ENCODE results near the gene PTGES.
A peak's percentile ranks its signal among the peaks of the same experiment; 100 is the strongest.

PTGES gene

GRCh38 chr9:129731477-129732085 is 21.3 kb downstream of the PTGES start:
- TF ChIP-seq POLR2AphosphoS5 (IDR thresholded peaks at IDR 0.05; ENCODE audit: low read depth, low read length): no peak
- no peak for TF ChIP-seq FOXP2 (optimal IDR thresholded peaks at IDR 0.05; ENCODE audit: borderline replicate concordance, extremely low read depth, extremely low read length, insufficient read depth)
- TF ChIP-seq, protein P1, sequence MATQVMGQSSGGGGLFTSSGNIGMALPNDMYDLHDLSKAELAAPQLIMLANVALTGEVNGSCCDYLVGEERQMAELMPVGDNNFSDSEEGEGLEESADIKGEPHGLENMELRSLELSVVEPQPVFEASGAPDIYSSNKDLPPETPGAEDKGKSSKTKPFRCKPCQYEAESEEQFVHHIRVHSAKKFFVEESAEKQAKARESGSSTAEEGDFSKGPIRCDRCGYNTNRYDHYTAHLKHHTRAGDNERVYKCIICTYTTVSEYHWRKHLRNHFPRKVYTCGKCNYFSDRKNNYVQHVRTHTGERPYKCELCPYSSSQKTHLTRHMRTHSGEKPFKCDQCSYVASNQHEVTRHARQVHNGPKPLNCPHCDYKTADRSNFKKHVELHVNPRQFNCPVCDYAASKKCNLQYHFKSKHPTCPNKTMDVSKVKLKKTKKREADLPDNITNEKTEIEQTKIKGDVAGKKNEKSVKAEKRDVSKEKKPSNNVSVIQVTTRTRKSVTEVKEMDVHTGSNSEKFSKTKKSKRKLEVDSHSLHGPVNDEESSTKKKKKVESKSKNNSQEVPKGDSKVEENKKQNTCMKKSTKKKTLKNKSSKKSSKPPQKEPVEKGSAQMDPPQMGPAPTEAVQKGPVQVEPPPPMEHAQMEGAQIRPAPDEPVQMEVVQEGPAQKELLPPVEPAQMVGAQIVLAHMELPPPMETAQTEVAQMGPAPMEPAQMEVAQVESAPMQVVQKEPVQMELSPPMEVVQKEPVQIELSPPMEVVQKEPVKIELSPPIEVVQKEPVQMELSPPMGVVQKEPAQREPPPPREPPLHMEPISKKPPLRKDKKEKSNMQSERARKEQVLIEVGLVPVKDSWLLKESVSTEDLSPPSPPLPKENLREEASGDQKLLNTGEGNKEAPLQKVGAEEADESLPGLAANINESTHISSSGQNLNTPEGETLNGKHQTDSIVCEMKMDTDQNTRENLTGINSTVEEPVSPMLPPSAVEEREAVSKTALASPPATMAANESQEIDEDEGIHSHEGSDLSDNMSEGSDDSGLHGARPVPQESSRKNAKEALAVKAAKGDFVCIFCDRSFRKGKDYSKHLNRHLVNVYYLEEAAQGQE (IDR thresholded peaks at IDR 0.05; ENCODE audit: insufficient read depth in 1 of 2, low read depth in 2 of 2, low read length in 2 of 2): no peak
- TF ChIP-seq TAF1 (IDR thresholded peaks at IDR 0.05; ENCODE audit: borderline replicate concordance, insufficient read depth, low read length): no peak
- TF ChIP-seq SIN3A (IDR thresholded peaks at IDR 0.05; ENCODE audit: borderline replicate concordance, insufficient read depth, low read length): no peak

- TF ChIP-seq, protein P1 (IDR thresholded peaks at IDR 0.05; ENCODE audit: insufficient read depth in 1 of 2, low read depth in 2 of 2, low read length in 2 of 2): no peak
- TF ChIP-seq SIN3A (IDR thresholded peaks at IDR 0.05; ENCODE audit: borderline replicate concordance, insufficient read depth, low read length): no peak
- no peak for TF ChIP-seq TAF1 (IDR thresholded peaks at IDR 0.05; ENCODE audit: borderline replicate concordance, insufficient read depth, low read length)
- TF ChIP-seq FOXP2 (optimal IDR thresholded peaks at IDR 0.05; ENCODE audit: borderline replicate concordance, extremely low read depth, extremely low read length, insufficient read depth): no peak
- TF ChIP-seq POLR2AphosphoS5 (IDR thresholded peaks at IDR 0.05; ENCODE audit: low read depth, low read length): no peak
These were observed 24.1 kb downstream of the PTGES start for GRCh38 chr9:129728744-129729143.

DNA sequence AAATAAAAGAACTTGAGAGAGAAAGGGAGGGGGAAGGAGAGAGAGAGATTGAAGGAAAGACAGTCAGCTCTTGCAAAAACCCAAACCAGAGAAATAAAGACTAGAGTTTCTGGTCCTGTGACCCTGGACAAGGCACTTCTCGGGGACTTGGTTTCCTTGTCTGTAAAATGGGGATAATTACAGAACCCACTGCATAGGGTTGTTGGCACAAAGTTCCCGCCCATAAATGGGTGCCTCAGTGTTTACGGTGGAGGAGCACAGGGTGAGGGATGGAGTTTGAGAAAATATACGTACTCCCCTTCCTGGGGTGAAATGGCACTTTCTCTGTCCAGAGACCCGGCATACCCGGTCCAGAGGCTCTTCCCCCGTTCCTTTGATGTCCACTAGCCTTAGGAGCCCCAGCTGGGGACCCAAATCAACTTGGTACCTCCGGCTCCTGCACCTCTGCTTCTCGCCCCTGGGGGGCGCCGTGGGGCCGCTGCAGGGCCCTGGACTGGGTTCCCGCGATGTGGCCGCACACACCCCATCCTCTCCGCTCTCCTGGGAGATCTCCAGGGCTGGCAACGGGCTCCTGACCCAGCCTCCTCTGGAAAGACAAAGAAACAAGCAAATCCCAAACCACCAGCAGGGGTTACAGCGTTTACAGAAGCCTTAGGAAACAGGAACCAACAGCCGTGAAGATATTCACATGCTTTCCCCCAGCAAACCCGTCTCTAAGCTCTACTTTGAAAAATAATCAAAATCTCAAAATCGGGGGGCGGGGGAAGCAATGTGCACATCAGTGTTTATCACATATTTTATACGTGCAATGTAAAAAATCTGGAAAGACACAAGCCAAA is 26.3 kb downstream of the PTGES start:
- TF ChIP-seq TAF1 (IDR thresholded peaks at IDR 0.05; ENCODE audit: borderline replicate concordance, insufficient read depth, low read length) (no peak), FOXP2 (optimal IDR thresholded peaks at IDR 0.05; ENCODE audit: borderline replicate concordance, extremely low read depth, extremely low read length, insufficient read depth) (no peak), POLR2AphosphoS5 (IDR thresholded peaks at IDR 0.05; ENCODE audit: low read depth, low read length) (no peak), SIN3A (IDR thresholded peaks at IDR 0.05; ENCODE audit: borderline replicate concordance, insufficient read depth, low read length) (no peak)
- TF ChIP-seq, protein P1 (IDR thresholded peaks at IDR 0.05; ENCODE audit: insufficient read depth in 1 of 2, low read depth in 2 of 2, low read length in 2 of 2): 0 out of 4 replicates have a peak, but pooled peaks of 1 of the 2 experiments have one; percentile 21

DNA sequence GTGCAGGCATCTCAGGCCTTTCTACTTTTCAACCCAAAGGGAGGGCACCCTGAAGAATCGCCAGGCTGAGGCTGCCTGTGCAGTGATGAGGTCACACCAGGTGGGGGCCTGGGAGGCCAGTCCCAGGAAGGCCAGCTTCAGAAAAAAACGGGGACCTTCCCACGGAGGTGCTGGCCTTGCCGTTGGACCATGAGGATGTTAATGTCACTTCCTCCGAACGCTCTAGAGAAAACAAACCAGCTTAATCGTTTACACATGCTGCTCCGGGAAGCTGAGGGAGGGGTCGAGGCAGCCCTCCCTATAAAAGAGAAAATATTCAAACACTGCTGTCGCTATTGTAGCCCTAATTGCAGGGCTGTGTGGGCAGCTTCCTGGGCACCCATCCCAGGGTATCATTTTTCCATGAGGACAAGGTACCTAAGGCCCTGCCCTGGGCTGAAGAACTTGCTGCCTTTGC is 27.0 kb downstream of the PTGES start:
- no peak for TF ChIP-seq TAF1 (IDR thresholded peaks at IDR 0.05; ENCODE audit: borderline replicate concordance, insufficient read depth, low read length)
- no peak for TF ChIP-seq FOXP2 (optimal IDR thresholded peaks at IDR 0.05; ENCODE audit: borderline replicate concordance, extremely low read depth, extremely low read length, insufficient read depth)
- TF ChIP-seq POLR2AphosphoS5 (IDR thresholded peaks at IDR 0.05; ENCODE audit: low read depth, low read length): no peak
- TF ChIP-seq, protein P1 (IDR thresholded peaks at IDR 0.05; ENCODE audit: insufficient read depth in 1 of 2, low read depth in 2 of 2, low read length in 2 of 2): no peak
- TF ChIP-seq SIN3A (IDR thresholded peaks at IDR 0.05; ENCODE audit: borderline replicate concordance, insufficient read depth, low read length): no peak

Measured in PFSK-1 (cell line).